ENCODE measurements around the gene SMYD3.

GRCh38 chr1:246460406-246460805 is 46.7 kb downstream of the SMYD3 start:
- TF ChIP-seq POLR2A (IDR thresholded peaks at IDR 0.05; ENCODE audit: low read depth) (no peak), CTCF (IDR thresholded peaks at IDR 0.05) (no peak), POLR2AphosphoS5 (IDR thresholded peaks at IDR 0.05) (no peak), EP300 (IDR thresholded peaks at IDR 0.05) (no peak)
